Measurements from ENCODE around the gene INSYN1.

The INSYN1 gene

GRCh38 chr15:73723191-73723590 lies 30.0 kb downstream of the INSYN1 start:
- Histone ChIP-seq H3K4me2 (ENCODE audit: insufficient read depth, low read length) (no peak overlapping the region), H3K9me3 (ENCODE audit: insufficient read depth, low read length, severe bottlenecking) (no peaks in the 10 kb centered on the region), H3K27ac (ENCODE audit: low read length) (no peak overlapping the region), H3K36me3 (ENCODE audit: insufficient read depth, low read length) (no peaks in the 10 kb centered on the region), H3K27me3 (ENCODE audit: insufficient read depth, low read length, poor library complexity) (peaks cover 15% of the 10 kb centered on the region), H2AFZ (ENCODE audit: low read depth, low read length) (no peak overlapping the region), H3K4me3 (ENCODE audit: low read depth in 1 of 2, low read length in 2 of 2) (no peak overlapping the region), H4K20me1 (ENCODE audit: insufficient read depth, low read length) (0 out of 2 replicates have a peak, but pooled peaks cover 3% of the 10 kb centered on the region), H3K9ac (ENCODE audit: low read depth, low read length) (no peak overlapping the region), H3K4me1 (ENCODE audit: insufficient read depth, low read length) (no peaks in the 10 kb centered on the region), H3K79me2 (ENCODE audit: insufficient read depth, low read length) (no peaks in the 10 kb centered on the region)
- ATAC-seq (ENCODE audit: insufficient read depth, low read depth) (no peak), DNase-seq (no peak)
- TF ChIP-seq EZH2 (IDR thresholded peaks at IDR 0.05; ENCODE audit: borderline replicate concordance, low read depth, low read length, severe bottlenecking) = no peak
- TF ChIP-seq, protein P1, sequence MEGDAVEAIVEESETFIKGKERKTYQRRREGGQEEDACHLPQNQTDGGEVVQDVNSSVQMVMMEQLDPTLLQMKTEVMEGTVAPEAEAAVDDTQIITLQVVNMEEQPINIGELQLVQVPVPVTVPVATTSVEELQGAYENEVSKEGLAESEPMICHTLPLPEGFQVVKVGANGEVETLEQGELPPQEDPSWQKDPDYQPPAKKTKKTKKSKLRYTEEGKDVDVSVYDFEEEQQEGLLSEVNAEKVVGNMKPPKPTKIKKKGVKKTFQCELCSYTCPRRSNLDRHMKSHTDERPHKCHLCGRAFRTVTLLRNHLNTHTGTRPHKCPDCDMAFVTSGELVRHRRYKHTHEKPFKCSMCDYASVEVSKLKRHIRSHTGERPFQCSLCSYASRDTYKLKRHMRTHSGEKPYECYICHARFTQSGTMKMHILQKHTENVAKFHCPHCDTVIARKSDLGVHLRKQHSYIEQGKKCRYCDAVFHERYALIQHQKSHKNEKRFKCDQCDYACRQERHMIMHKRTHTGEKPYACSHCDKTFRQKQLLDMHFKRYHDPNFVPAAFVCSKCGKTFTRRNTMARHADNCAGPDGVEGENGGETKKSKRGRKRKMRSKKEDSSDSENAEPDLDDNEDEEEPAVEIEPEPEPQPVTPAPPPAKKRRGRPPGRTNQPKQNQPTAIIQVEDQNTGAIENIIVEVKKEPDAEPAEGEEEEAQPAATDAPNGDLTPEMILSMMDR (IDR thresholded peaks at IDR 0.05; ENCODE audit: borderline replicate concordance, extremely low read depth, low read length, poor library complexity, severe bottlenecking) = no peak

DNA sequence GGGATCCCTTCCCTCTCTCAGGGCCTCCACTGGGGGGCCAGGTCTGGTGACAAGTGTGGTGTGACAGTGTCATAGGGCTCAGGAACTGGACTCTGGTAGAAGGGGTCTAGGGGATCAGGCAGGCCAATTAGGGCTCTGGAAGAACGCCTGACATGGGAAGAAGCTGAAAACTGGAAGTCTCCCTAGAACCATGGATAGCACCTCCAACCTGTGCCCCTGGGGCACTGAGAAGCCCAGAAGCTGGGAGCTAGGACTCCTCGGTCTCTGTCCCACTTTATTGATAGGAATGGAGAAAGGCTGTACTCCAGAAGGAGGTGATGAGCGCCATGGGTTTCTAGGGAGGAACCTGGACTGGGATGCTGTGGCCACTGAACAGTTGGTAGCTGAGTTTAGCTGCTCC lies 30.7 kb downstream of the INSYN1 start:
- H3K27ac ChIP-seq (ENCODE audit: low read length) = no peak overlapping the region
- H3K4me1 ChIP-seq (ENCODE audit: insufficient read depth, low read length) = no peaks in the 10 kb centered on the region
- no peak for ATAC-seq (ENCODE audit: insufficient read depth, low read depth)
- H3K4me3 ChIP-seq (ENCODE audit: low read depth in 1 of 2, low read length in 2 of 2) = no peak overlapping the region
- peaks cover 15% of the 10 kb centered on the region for H3K27me3 ChIP-seq (ENCODE audit: insufficient read depth, low read length, poor library complexity)
- no peak for DNase-seq
- TF ChIP-seq, protein P1 (IDR thresholded peaks at IDR 0.05; ENCODE audit: borderline replicate concordance, extremely low read depth, low read length, poor library complexity, severe bottlenecking) = no peak
- no peak for TF ChIP-seq EZH2 (IDR thresholded peaks at IDR 0.05; ENCODE audit: borderline replicate concordance, low read depth, low read length, severe bottlenecking)
- H3K9me3 ChIP-seq (ENCODE audit: insufficient read depth, low read length, severe bottlenecking) = no peaks in the 10 kb centered on the region
- H3K4me2 ChIP-seq (ENCODE audit: insufficient read depth, low read length) = no peak overlapping the region
- H3K79me2 ChIP-seq (ENCODE audit: insufficient read depth, low read length) = no peaks in the 10 kb centered on the region
- H3K36me3 ChIP-seq (ENCODE audit: insufficient read depth, low read length) = no peaks in the 10 kb centered on the region
- 0 out of 2 replicates have a peak, but pooled peaks cover 3% of the 10 kb centered on the region for H4K20me1 ChIP-seq (ENCODE audit: insufficient read depth, low read length)
- no peak overlapping the region for H2AFZ ChIP-seq (ENCODE audit: low read depth, low read length)
- no peak overlapping the region for H3K9ac ChIP-seq (ENCODE audit: low read depth, low read length)

DNA sequence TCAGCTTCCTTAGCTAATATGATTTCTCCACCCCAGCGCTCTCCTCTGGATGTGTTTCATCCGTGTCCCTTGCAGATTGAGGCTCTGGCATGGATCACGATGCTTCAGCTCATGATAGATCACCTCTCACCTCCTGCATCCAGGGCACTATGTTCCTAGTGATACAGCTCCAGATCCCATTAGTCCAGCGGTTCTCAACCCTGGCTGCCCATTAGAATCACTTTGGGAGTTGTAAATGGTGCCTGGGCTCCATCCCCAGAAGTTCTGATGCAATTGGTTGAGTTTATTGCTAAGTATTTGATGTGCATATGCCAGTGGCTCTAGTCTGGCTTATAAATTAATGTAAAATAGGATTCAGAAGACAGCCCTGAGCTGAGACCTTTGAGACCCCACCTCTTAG lies 34.5 kb downstream of the INSYN1 start:
- no peak overlapping the region for H3K4me2 ChIP-seq (ENCODE audit: insufficient read depth, low read length)
- H3K79me2 ChIP-seq (ENCODE audit: insufficient read depth, low read length) = no peaks in the 10 kb centered on the region
- no peak overlapping the region for H3K4me3 ChIP-seq (ENCODE audit: low read depth in 1 of 2, low read length in 2 of 2)
- H3K27me3 ChIP-seq (ENCODE audit: insufficient read depth, low read length, poor library complexity) = peaks cover 8% of the 10 kb centered on the region
- H3K36me3 ChIP-seq (ENCODE audit: insufficient read depth, low read length) = no peaks in the 10 kb centered on the region
- TF ChIP-seq, protein P1 (IDR thresholded peaks at IDR 0.05; ENCODE audit: borderline replicate concordance, extremely low read depth, low read length, poor library complexity, severe bottlenecking) = no peak
- no peak for TF ChIP-seq EZH2 (IDR thresholded peaks at IDR 0.05; ENCODE audit: borderline replicate concordance, low read depth, low read length, severe bottlenecking)
- DNase-seq = no peak
- no peak for ATAC-seq (ENCODE audit: insufficient read depth, low read depth)
- no peak overlapping the region for H3K27ac ChIP-seq (ENCODE audit: low read length)
- H4K20me1 ChIP-seq (ENCODE audit: insufficient read depth, low read length) = 0 out of 2 replicates have a peak, but pooled peaks cover 3% of the 10 kb centered on the region
- H2AFZ ChIP-seq (ENCODE audit: low read depth, low read length) = no peak overlapping the region
- no peaks in the 10 kb centered on the region for H3K4me1 ChIP-seq (ENCODE audit: insufficient read depth, low read length)
- no peaks in the 10 kb centered on the region for H3K9me3 ChIP-seq (ENCODE audit: insufficient read depth, low read length, severe bottlenecking)
- H3K9ac ChIP-seq (ENCODE audit: low read depth, low read length) = no peak overlapping the region

GRCh38 chr15:73717802-73718201 lies 35.3 kb downstream of the INSYN1 start:
- Histone ChIP-seq H2AFZ (ENCODE audit: low read depth, low read length) (no peak overlapping the region), H3K79me2 (ENCODE audit: insufficient read depth, low read length) (no peaks in the 10 kb centered on the region), H4K20me1 (ENCODE audit: insufficient read depth, low read length) (0 out of 2 replicates have a peak, but pooled peaks cover 3% of the 10 kb centered on the region), H3K27ac (ENCODE audit: low read length) (no peak overlapping the region), H3K9ac (ENCODE audit: low read depth, low read length) (no peak overlapping the region), H3K4me1 (ENCODE audit: insufficient read depth, low read length) (no peaks in the 10 kb centered on the region), H3K4me3 (ENCODE audit: low read depth in 1 of 2, low read length in 2 of 2) (no peak overlapping the region), H3K36me3 (ENCODE audit: insufficient read depth, low read length) (no peaks in the 10 kb centered on the region), H3K4me2 (ENCODE audit: insufficient read depth, low read length) (no peak overlapping the region), H3K27me3 (ENCODE audit: insufficient read depth, low read length, poor library complexity) (peaks cover 8% of the 10 kb centered on the region), H3K9me3 (ENCODE audit: insufficient read depth, low read length, severe bottlenecking) (no peaks in the 10 kb centered on the region)
- no peak for DNase-seq
- TF ChIP-seq, protein P1 (IDR thresholded peaks at IDR 0.05; ENCODE audit: borderline replicate concordance, extremely low read depth, low read length, poor library complexity, severe bottlenecking) = peak; percentile 27
- TF ChIP-seq EZH2 (IDR thresholded peaks at IDR 0.05; ENCODE audit: borderline replicate concordance, low read depth, low read length, severe bottlenecking) = no peak
- ATAC-seq (ENCODE audit: insufficient read depth, low read depth) = no peak
